ACC112 (cell line): ENCODE measurements around the gene ELL3.

Experiments used
- H2AFZ ChIP-seq: fragments of 200-600 bp; sonication (generic); one replicate; pipeline ENCODE4 v1.6.0; 2017; ENCODE audit warnings: antibody characterized with exemption, low read length; ENCODE audit not compliant: unreplicated experiment
- H3K27ac ChIP-seq: fragments of 200-600 bp; sonication (generic); 2 replicates; pipeline ENCODE4 v1.5.1; 2014; ENCODE audit warnings: low read depth, mild to moderate bottlenecking, antibody characterized with exemption, low read length, moderate library complexity
- H3K27me3 ChIP-seq: fragments of 200-600 bp; sonication (generic); 2 replicates; pipeline ENCODE4 v1.6.1; 2014; ENCODE audit warnings: mild to moderate bottlenecking, antibody characterized with exemption, low read length, moderate library complexity, mixed read lengths; ENCODE audit not compliant: insufficient read depth
- H3K36me3 ChIP-seq: fragments of 200-600 bp; sonication (generic); 2 replicates; pipeline ENCODE4 v1.6.1; 2016; ENCODE audit warnings: mild to moderate bottlenecking, antibody characterized with exemption, low read length, moderate library complexity, mixed read lengths; ENCODE audit not compliant: insufficient read depth
- H3K4me1 ChIP-seq: fragments of 200-600 bp; sonication (generic); one replicate; pipeline ENCODE4 v1.6.1; 2016; ENCODE audit warnings: low read length, mixed read lengths; ENCODE audit not compliant: insufficient read depth, unreplicated experiment, control insufficient read depth
- H3K4me3 ChIP-seq: fragments of 200-600 bp; sonication (generic); 2 replicates; pipeline ENCODE4 v1.5.1; 2014; ENCODE audit warnings: mild to moderate bottlenecking, low read depth, low read length
- H3K79me2 ChIP-seq: fragments of 200-600 bp; sonication (generic); one replicate; pipeline ENCODE4 v1.6.0; 2016; ENCODE audit warnings: low read length; ENCODE audit not compliant: control insufficient read depth, unreplicated experiment, insufficient read depth

ELL3 gene

GRCh38 chr15:43791993-43792760 lies 15.4 kb upstream of the ELL3 start, which contains the start of gene SERF2:
SERF2 (plus strand) TSS chr15:43792320; CDS start chr15:43792377, 57 bp downstream.
- peak within 1 kb of the TSS; percentile 97 for H2AFZ ChIP-seq
- H3K27me3 ChIP-seq = no peaks in the 10 kb centered on the region
- peaks cover 36% of the 10 kb centered on the region for H3K79me2 ChIP-seq
- H3K27ac ChIP-seq = peak within 1 kb of the TSS; percentile 89
- H3K36me3 ChIP-seq = peaks cover 32% of the 10 kb centered on the region
- peaks cover 28% of the 10 kb centered on the region for H3K4me1 ChIP-seq
- peak within 1 kb of the TSS; percentile 99 for H3K4me3 ChIP-seq

- Histone ChIP-seq H3K79me2 (peaks cover 23% of the 10 kb centered on the region), H3K36me3 (peaks cover 7% of the 10 kb centered on the region; the same call in 1 of the 2 replicates), H3K4me3 (no peak overlapping the region), H3K27ac (no peak overlapping the region), H3K4me1 (peaks cover 16% of the 10 kb centered on the region), H3K27me3 (no peaks in the 10 kb centered on the region), H2AFZ (no peak overlapping the region)
Observed at GRCh38 chr15:43789409-43789808, 12.6 kb upstream of the ELL3 start.

- H3K36me3 ChIP-seq = no peaks in the 10 kb centered on the region
- H3K79me2 ChIP-seq = no peaks in the 10 kb centered on the region
- no peak overlapping the region for H3K27ac ChIP-seq
- H3K4me3 ChIP-seq = no peak overlapping the region
- H3K27me3 ChIP-seq = no peaks in the 10 kb centered on the region
- no peak overlapping the region for H2AFZ ChIP-seq
- peaks cover 7% of the 10 kb centered on the region for H3K4me1 ChIP-seq
Observed at GRCh38 chr15:43779016-43779415, 2.2 kb upstream of the ELL3 start.

- peaks cover 8% of the 10 kb centered on the region for H3K36me3 ChIP-seq
- H3K27me3 ChIP-seq = no peaks in the 10 kb centered on the region
- H2AFZ ChIP-seq = peak overlapping the region; percentile 82
- no peaks in the 10 kb centered on the region for H3K79me2 ChIP-seq
- peak overlapping the region; percentile 84 for H3K4me3 ChIP-seq
- H3K4me1 ChIP-seq = peaks cover 7% of the 10 kb centered on the region
- H3K27ac ChIP-seq = peak overlapping the region; percentile 76
Observed at GRCh38 chr15:43777267-43777914, 625 bp upstream of the ELL3 start.

GRCh38 chr15:43776101-43776717 lies 557 bp downstream of the ELL3 start:
- H2AFZ ChIP-seq = no peak overlapping the region
- no peaks in the 10 kb centered on the region for H3K27me3 ChIP-seq
- peaks cover 7% of the 10 kb centered on the region for H3K4me1 ChIP-seq
- H3K79me2 ChIP-seq = no peaks in the 10 kb centered on the region
- H3K36me3 ChIP-seq = peaks cover 20% of the 10 kb centered on the region
- no peak overlapping the region for H3K27ac ChIP-seq
- H3K4me3 ChIP-seq = peak overlapping the region; percentile 84

- peaks cover 7% of the 10 kb centered on the region for H3K4me1 ChIP-seq
- no peaks in the 10 kb centered on the region for H3K27me3 ChIP-seq
- peaks cover 26% of the 10 kb centered on the region for H3K36me3 ChIP-seq
- H3K79me2 ChIP-seq = no peaks in the 10 kb centered on the region
- H3K27ac ChIP-seq = 0 out of 2 replicates have a peak overlapping the region, but pooled peaks have one; percentile 7
- no peak overlapping the region for H2AFZ ChIP-seq
- no peak overlapping the region for H3K4me3 ChIP-seq
Observed at GRCh38 chr15:43775411-43775965, 1.3 kb downstream of the ELL3 start.

GRCh38 chr15:43774062-43774461 lies 2.7 kb downstream of the ELL3 start:
- Histone ChIP-seq H3K4me1 (peaks cover 7% of the 10 kb centered on the region), H3K36me3 (peaks cover 36% of the 10 kb centered on the region), H2AFZ (no peak overlapping the region), H3K27me3 (no peaks in the 10 kb centered on the region), H3K79me2 (no peaks in the 10 kb centered on the region), H3K4me3 (no peak overlapping the region), H3K27ac (no peak overlapping the region)

- H3K4me3 ChIP-seq = no peak overlapping the region
- H3K36me3 ChIP-seq = peaks cover 44% of the 10 kb centered on the region
- no peak overlapping the region for H2AFZ ChIP-seq
- H3K27me3 ChIP-seq = no peaks in the 10 kb centered on the region
- peaks cover 7% of the 10 kb centered on the region for H3K4me1 ChIP-seq
- H3K27ac ChIP-seq = no peak overlapping the region
- no peaks in the 10 kb centered on the region for H3K79me2 ChIP-seq
Observed at GRCh38 chr15:43772624-43773023, 4.1 kb downstream of the ELL3 start.

- no peak overlapping the region for H2AFZ ChIP-seq
- peaks cover 7% of the 10 kb centered on the region for H3K4me1 ChIP-seq
- H3K4me3 ChIP-seq = no peak overlapping the region
- H3K79me2 ChIP-seq = no peaks in the 10 kb centered on the region
- H3K27me3 ChIP-seq = no peaks in the 10 kb centered on the region
- H3K36me3 ChIP-seq = peaks cover 44% of the 10 kb centered on the region
- H3K27ac ChIP-seq = no peak overlapping the region
Observed at GRCh38 chr15:43771816-43772215, 5.0 kb downstream of the ELL3 start.

GRCh38 chr15:43769584-43770228 lies 7.1 kb downstream of the ELL3 start:
- Histone ChIP-seq H3K27me3 (no peaks in the 10 kb centered on the region), H3K27ac (no peak overlapping the region), H3K4me1 (no peaks in the 10 kb centered on the region), H3K79me2 (no peaks in the 10 kb centered on the region), H2AFZ (no peak overlapping the region), H3K4me3 (no peak overlapping the region), H3K36me3 (peaks cover 60% of the 10 kb centered on the region)
